Tibial artery (tissue), 4 donors: ENCODE data around the gene IL17REL.

Experiments used
- DNase-seq, 2 donors: peaks; one replicate each; pipeline ENCODE4 v3.0.0-alpha.2; 2019
- H3K27ac ChIP-seq, 2 donors: fragments of 200-600 bp; sonication (generic) in 1 of 2; 1 replicate in 1 of 2; 2 replicates in 1 of 2; pipeline ENCODE4 v1.5.1; 2018 to 2019; ENCODE audit warnings: mild to moderate bottlenecking in 1 of 2
- H3K27me3 ChIP-seq, 2 donors: fragments of 200-600 bp; sonication (generic) in 1 of 2; one replicate each; pipeline versions ENCODE4 v1.5.1 to v1.6.0; 2016 to 2019
- H3K36me3 ChIP-seq, 3 donors: fragments of 200-600 bp; sonication (generic) in 2 of 3; one replicate each; pipeline ENCODE4 v1.5.1; 2016 to 2019; ENCODE audit warnings: mild to moderate bottlenecking in 2 of 3
- H3K4me1 ChIP-seq, 4 donors: fragments of 200-600 bp; sonication (generic) in 2 of 4; 1 replicate in 3 of 4; 2 replicates in 1 of 4; pipeline ENCODE4 v1.5.1; 2016 to 2019
- H3K4me3 ChIP-seq, 2 donors: fragments of 200-600 bp; sonication (generic) in 1 of 2; 1 replicate in 1 of 2; 2 replicates in 1 of 2; pipeline ENCODE4 v1.5.1; 2018 to 2019; ENCODE audit warnings: mild to moderate bottlenecking in 2 of 2
- H3K9me3 ChIP-seq, 3 donors: fragments of 200-600 bp; sonication (generic) in 1 of 3; one replicate each; pipeline ENCODE4 v1.5.1; 2016 to 2019
- intact Hi-C: fragments of 100-400 bp; cut with DNase I; formaldehyde crosslinking; loops from one replicate; pipeline ENCODE4 v1.15.0; 2023; ENCODE audit warnings: low total_unique reads
- TF ChIP-seq, protein P1 (sequence below), 2 experiments: fragments of 200-600 bp in 1 of 2; fragments of 450-650 bp in 1 of 2; IDR thresholded peaks; one replicate each; pipeline ENCODE4 v1.5.1; 2017 to 2019; ENCODE audit warnings: antibody characterized with exemption in 2 of 2, mild to moderate bottlenecking in 1 of 2, moderate library complexity in 1 of 2

IL17REL gene

DNA sequence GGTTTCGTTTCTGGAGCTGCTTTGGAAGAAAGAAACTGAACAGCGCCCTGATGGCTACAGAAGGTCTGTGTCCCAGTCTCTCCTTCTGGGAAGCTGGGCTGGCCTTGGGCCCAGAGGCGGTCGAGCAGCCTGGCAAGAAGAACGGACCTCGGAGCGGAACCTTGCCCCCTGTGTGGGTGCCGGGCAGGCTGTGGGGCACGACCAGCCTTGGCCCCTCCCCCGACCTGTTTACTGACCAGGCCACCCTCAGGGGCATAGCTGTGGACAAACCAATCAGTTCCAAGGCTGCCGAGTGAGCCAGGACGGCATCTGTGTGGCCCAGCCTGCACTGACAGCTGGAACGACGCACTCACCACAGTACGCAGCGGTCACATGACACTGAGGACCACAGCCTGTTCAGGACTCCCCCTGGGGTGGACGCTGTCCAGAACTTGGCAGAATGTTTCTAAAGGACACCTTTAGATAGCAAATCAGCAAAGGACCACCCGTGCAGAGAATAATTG is 44.8 kb downstream of the IL17REL start:
- intact Hi-C loops: loop anchor here (10.0 kb wide), 1 partner anchor 337 kb away; the partner anchor contains the start of gene PLXNB2
- TF ChIP-seq, protein P1, sequence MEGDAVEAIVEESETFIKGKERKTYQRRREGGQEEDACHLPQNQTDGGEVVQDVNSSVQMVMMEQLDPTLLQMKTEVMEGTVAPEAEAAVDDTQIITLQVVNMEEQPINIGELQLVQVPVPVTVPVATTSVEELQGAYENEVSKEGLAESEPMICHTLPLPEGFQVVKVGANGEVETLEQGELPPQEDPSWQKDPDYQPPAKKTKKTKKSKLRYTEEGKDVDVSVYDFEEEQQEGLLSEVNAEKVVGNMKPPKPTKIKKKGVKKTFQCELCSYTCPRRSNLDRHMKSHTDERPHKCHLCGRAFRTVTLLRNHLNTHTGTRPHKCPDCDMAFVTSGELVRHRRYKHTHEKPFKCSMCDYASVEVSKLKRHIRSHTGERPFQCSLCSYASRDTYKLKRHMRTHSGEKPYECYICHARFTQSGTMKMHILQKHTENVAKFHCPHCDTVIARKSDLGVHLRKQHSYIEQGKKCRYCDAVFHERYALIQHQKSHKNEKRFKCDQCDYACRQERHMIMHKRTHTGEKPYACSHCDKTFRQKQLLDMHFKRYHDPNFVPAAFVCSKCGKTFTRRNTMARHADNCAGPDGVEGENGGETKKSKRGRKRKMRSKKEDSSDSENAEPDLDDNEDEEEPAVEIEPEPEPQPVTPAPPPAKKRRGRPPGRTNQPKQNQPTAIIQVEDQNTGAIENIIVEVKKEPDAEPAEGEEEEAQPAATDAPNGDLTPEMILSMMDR (IDR thresholded peaks at IDR 0.05): no peak
- peak; percentile 54 to 81 for DNase-seq
- H3K9me3 ChIP-seq: no peaks in the 10 kb centered on the region
- peaks cover 7 to 73% (median 56%) of the 10 kb centered on the region in 4 donors for H3K4me1 ChIP-seq
- H3K4me3 ChIP-seq: peak overlapping the region in 1 of 2 donors; percentile 27
- H3K27me3 ChIP-seq: no peaks in the 10 kb centered on the region
- H3K27ac ChIP-seq: peak overlapping the region; percentile 88 to 89
- peaks cover 15 to 25% (median 23%) of the 10 kb centered on the region in 3 donors for H3K36me3 ChIP-seq

DNA sequence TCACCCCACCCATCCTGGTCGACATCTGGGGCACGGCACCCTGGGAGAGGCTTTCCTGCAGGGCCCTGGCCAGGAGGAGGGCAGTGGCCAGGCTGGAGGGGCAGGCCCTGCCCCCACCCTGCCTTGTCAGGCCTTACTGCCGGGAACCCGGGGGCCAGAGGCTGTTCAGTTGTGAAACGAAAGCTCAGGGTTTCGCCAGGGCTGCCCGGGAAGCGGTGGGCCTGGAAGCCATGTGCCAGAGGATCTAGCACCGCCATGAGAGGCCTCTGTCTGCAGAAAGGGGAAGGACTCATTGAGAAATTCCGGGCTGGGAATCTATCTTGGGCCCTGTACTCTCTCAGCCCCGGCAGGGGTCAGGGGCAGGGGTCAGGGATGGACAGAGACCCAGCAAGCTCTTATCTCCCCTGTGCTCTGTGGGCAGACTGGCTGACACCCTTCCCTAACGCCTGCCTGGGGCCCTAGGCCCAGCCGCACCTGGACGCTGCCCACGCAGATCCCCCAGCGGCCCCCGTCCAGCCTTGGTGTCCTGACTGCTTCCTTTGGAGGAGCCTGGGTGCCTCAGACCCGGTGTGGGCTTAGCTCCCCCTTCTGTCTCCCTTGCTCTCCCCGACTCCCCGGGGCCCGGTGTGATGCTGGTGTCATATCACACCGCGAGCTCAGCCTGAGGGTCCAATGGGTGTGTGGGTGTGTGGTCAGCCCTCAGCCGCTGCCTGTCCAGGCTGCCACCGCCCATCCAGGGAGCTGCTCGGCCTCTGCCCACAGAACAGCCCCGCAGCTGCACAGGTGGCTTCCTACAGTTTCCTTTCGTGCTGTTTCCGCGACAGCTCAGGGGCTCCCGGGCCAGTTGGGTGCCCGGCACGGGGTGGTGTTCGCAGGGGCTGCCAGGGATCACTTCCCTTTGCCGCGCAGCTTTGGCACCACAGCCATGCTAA is 45.5 kb downstream of the IL17REL start:
- peak; percentile 62 to 75 for DNase-seq

DNA sequence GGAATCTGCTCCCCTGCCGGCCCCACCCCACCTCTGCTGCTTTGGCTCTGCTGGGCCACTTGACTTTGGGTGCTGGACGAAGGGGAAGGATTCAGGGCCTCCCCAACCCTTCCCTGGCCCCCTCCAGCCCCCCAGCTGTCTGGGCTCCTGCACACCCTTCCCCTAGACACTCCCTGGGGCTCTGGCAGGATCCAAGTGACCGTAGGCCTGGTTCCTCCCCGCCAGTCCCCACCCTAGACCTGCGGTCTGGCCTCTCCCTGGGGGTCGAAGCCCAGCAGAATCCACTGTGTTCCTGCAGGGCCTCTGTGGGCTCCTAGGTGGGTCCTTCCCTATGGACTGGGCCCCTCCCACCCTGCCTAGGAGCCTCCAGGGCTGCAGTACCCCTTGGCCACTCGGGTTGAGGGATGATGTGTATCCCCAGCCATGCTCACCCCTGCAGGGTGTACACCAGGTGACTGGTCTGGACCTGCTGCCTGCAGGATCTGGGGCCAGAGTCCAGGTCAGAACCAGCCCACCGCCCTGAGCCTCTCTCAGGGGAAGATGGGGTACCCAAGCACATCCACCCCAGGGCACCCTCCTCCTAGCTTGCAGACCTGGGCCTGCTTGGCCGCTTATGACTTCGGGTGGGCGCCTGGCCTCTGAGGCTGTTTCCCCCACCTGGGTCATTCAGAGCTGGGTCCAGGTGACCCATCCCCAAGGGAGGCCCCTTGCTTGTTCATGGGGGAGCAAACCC is 46.4 kb downstream of the IL17REL start:
- H3K27ac ChIP-seq: peak overlapping the region; percentile 88 to 89
- H3K36me3 ChIP-seq: peaks cover 17 to 35% (median 35%) of the 10 kb centered on the region in 3 donors

More for the DNA sequence above, 45.5 kb downstream of the IL17REL start:
- Histone ChIP-seq H3K27me3 (no peaks in the 10 kb centered on the region), H3K27ac (peak overlapping the region; percentile 88 to 89), H3K9me3 (no peaks in the 10 kb centered on the region), H3K36me3 (peaks cover 17 to 28% (median 28%) of the 10 kb centered on the region in 3 donors), H3K4me3 (peak overlapping the region in 1 of 2 donors; percentile 27), H3K4me1 (peaks cover 7 to 76% (median 55%) of the 10 kb centered on the region in 4 donors)
- TF ChIP-seq, protein P1 (IDR thresholded peaks at IDR 0.05): no peak
- intact Hi-C loops: loop anchor here (10.0 kb wide), 1 partner anchor 338 kb away; the partner anchor contains the start of gene PLXNB2

DNA sequence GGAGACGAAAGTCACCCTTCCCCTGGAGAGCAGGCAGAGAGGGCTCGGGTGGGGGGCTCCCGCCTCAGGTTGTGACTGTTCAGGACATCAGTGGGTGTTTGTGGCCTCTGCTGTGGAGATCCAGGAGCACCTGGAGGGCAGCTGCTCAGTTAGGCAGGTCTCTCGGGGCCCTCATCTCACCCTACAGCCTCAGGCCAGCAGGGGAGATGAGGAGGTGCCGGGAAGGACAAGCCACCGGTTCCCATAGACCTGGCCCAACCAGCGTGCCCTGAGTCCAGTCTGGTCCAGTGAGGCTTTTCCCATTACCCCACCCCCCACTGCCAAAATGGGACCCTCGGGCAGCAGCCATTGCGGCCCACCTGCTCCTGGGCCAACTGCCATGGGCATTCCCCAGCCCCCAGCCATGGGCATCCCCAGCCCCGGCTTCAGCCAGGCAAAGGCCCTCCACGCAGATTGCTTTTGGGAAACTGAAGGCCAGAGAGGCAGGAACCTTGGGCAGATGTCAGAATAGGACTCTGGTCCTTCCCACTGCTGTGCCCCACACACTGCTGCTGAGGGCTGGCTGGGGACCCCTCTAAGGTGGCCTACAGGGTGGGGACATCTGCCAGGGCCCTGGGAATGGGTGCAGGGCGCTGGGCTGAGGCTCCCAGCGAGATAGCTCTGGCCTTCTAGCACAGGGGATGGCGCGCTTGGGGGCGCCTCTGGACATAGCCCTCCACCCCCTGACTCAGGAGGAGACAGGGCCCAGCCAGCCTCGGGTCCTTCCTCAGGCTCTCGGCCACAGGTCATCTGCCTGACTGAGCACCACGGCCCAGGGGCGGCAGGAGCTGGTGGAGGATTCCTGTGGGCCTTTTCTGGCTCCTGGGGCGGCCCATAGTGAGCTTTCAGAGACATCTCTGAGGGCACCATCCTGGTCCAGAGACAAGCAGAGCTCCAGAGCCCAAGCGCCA is 47.2 kb downstream of the IL17REL start:
- intact Hi-C loops: loop anchor here (10.0 kb wide), 1 partner anchor 339 kb away; the partner anchor contains the start of gene PLXNB2
- Histone ChIP-seq H3K27me3 (no peaks in the 10 kb centered on the region), H3K27ac (peak overlapping the region; percentile 88 to 89), H3K9me3 (no peaks in the 10 kb centered on the region), H3K4me3 (peak overlapping the region in 1 of 2 donors; percentile 81), H3K36me3 (peaks cover 17 to 35% (median 35%) of the 10 kb centered on the region in 3 donors), H3K4me1 (peaks cover 0 to 69% (median 44%) of the 10 kb centered on the region in 4 donors)
- DNase-seq: peak; percentile 20 to 67
- TF ChIP-seq, protein P1 (IDR thresholded peaks at IDR 0.05): no peak

More for the DNA sequence above, 46.4 kb downstream of the IL17REL start:
- DNase-seq: peak in 1 of 2 donors; percentile 18
- intact Hi-C loops: loop anchor here (10.0 kb wide), 1 partner anchor 339 kb away; the partner anchor contains the start of gene PLXNB2
- Histone ChIP-seq H3K9me3 (no peaks in the 10 kb centered on the region), H3K27me3 (no peaks in the 10 kb centered on the region), H3K4me1 (peaks cover 3 to 76% (median 48%) of the 10 kb centered on the region in 4 donors), H3K4me3 (no peak overlapping the region)
- TF ChIP-seq, protein P1 (IDR thresholded peaks at IDR 0.05): no peak
